Thymus (tissue), 11 donors: ENCODE results near the gene FMN2. TPM values are rescaled to one million over a fixed set of nuclear protein-coding genes. Genes with fewer than 3 reads are reported as not detected.

Source experiments
- DNase-seq, 9 donors: peaks; one replicate each; pipeline ENCODE4 v3.0.0-alpha.2; 2013; ENCODE audit warnings: low spot score in 9 of 9, low read depth in 6 of 9, missing footprints in 1 of 9
- H3K27ac ChIP-seq, 2 donors: one replicate each; pipeline ENCODE4 v1.5.1; 2013; ENCODE audit warnings: control low read depth in 1 of 2, low read depth in 1 of 2, low read length in 1 of 2, mild to moderate bottlenecking in 1 of 2, moderate library complexity in 1 of 2
- H3K27me3 ChIP-seq, 2 donors: one replicate each; pipeline ENCODE4 v1.5.1; 2013; ENCODE audit warnings: low read length in 1 of 2; ENCODE audit not compliant: control insufficient read depth in 2 of 2, insufficient read depth in 1 of 2
- H3K36me3 ChIP-seq, 2 donors: one replicate each; pipeline ENCODE4 v1.5.1; 2013; ENCODE audit warnings: low read length in 1 of 2, mild to moderate bottlenecking in 1 of 2, moderate library complexity in 1 of 2; ENCODE audit not compliant: control insufficient read depth in 2 of 2, insufficient read depth in 2 of 2
- H3K4me1 ChIP-seq, 2 donors: one replicate each; pipeline ENCODE4 v1.5.1; 2013; ENCODE audit warnings: low read length in 2 of 2; ENCODE audit not compliant: control insufficient read depth in 2 of 2, insufficient read depth in 2 of 2
- H3K4me3 ChIP-seq, 2 donors: one replicate each; pipeline ENCODE4 v1.5.1; 2013; ENCODE audit warnings: low read length in 2 of 2, control low read depth in 1 of 2, mild to moderate bottlenecking in 1 of 2
- H3K9me3 ChIP-seq, 2 donors: one replicate each; pipeline ENCODE4 v1.5.1; 2013; ENCODE audit warnings: low read length in 1 of 2, mild to moderate bottlenecking in 1 of 2; ENCODE audit not compliant: control insufficient read depth in 2 of 2, insufficient read depth in 1 of 2
- WGBS: extraction: QIAGEN DNeasy Blood & Tissue Kit; methylation state at CpG from one replicate; pipeline ENCODE4 v1.1.7; 2013; 5-methylcytosine and 5-hydroxymethylcytosine counted together
- polyA plus RNA-seq: library from polyadenylated mRNA; stranded (reverse); fragments of 200-250 nt; gene quantifications from one replicate; pipeline ENCODE4 v1.2.3, GENCODE V29; 2013
- total RNA-seq: library from RNA; stranded (reverse); fragments of 120-200 nt; gene quantifications from one replicate; pipeline ENCODE4 v1.2.4, GENCODE V29; 2013
- donor health status: healthy.

The FMN2 gene
- total and polyA plus RNA-seq, 2 donors = 0.14 to 0.24 TPM

- Histone ChIP-seq H3K36me3 (no peaks in the 10 kb centered on the region), H3K27me3 (no peaks in the 10 kb centered on the region), H3K9me3 (no peaks in the 10 kb centered on the region), H3K4me3 (no peak overlapping the region), H3K27ac (no peak overlapping the region), H3K4me1 (no peaks in the 10 kb centered on the region)
- DNase-seq = no peak
- WGBS = 90% methylated on average over 2 of the region's 2 CpGs
Measured at GRCh38 chr1:240387051-240387450, 295.4 kb downstream of the FMN2 start.

GRCh38 chr1:240391660-240392260 is 300.1 kb downstream of the FMN2 start:
- Histone ChIP-seq H3K4me1 (no peaks in the 10 kb centered on the region), H3K9me3 (no peaks in the 10 kb centered on the region), H3K4me3 (no peak overlapping the region), H3K27ac (no peak overlapping the region), H3K27me3 (no peaks in the 10 kb centered on the region), H3K36me3 (no peaks in the 10 kb centered on the region)
- DNase-seq = no peak
- 87% methylated on average over 2 of the region's 2 CpGs for WGBS

- H3K36me3 ChIP-seq = no peaks in the 10 kb centered on the region
- H3K27ac ChIP-seq = no peak overlapping the region
- H3K4me3 ChIP-seq = no peak overlapping the region
- no peak for DNase-seq
- no peaks in the 10 kb centered on the region for H3K9me3 ChIP-seq
- WGBS = 96% methylated on average over 4 of the region's 4 CpGs
- H3K27me3 ChIP-seq = no peaks in the 10 kb centered on the region
- H3K4me1 ChIP-seq = no peaks in the 10 kb centered on the region
Measured at GRCh38 chr1:240394353-240394752, 302.7 kb downstream of the FMN2 start.

GRCh38 chr1:240395336-240395735 is 303.7 kb downstream of the FMN2 start:
- Histone ChIP-seq H3K27me3 (no peaks in the 10 kb centered on the region), H3K4me1 (no peaks in the 10 kb centered on the region), H3K4me3 (no peak overlapping the region), H3K9me3 (no peaks in the 10 kb centered on the region), H3K36me3 (no peaks in the 10 kb centered on the region), H3K27ac (no peak overlapping the region)
- no peak for DNase-seq
- WGBS = 94% methylated on average over 1 of the region's 1 CpG

- DNase-seq = no peak
- H3K27me3 ChIP-seq = no peaks in the 10 kb centered on the region
- 74% methylated on average over 6 of the region's 6 CpGs for WGBS
- H3K4me3 ChIP-seq = no peak overlapping the region
- H3K36me3 ChIP-seq = no peaks in the 10 kb centered on the region
- no peak overlapping the region for H3K27ac ChIP-seq
- H3K4me1 ChIP-seq = no peaks in the 10 kb centered on the region
- H3K9me3 ChIP-seq = no peaks in the 10 kb centered on the region
Measured at GRCh38 chr1:240399381-240399780, 307.7 kb downstream of the FMN2 start.

- Histone ChIP-seq H3K4me3 (no peak overlapping the region), H3K36me3 (no peaks in the 10 kb centered on the region), H3K27me3 (no peaks in the 10 kb centered on the region), H3K4me1 (no peaks in the 10 kb centered on the region), H3K27ac (no peak overlapping the region), H3K9me3 (no peaks in the 10 kb centered on the region)
- DNase-seq = no peak
- 13% methylated on average over 4 of the region's 4 CpGs for WGBS
Measured at GRCh38 chr1:240401731-240402130, 310.0 kb downstream of the FMN2 start.

- no peaks in the 10 kb centered on the region for H3K4me1 ChIP-seq
- WGBS = 89% methylated on average over 4 of the region's 4 CpGs
- no peak overlapping the region for H3K27ac ChIP-seq
- H3K36me3 ChIP-seq = no peaks in the 10 kb centered on the region
- no peaks in the 10 kb centered on the region for H3K27me3 ChIP-seq
- H3K9me3 ChIP-seq = no peaks in the 10 kb centered on the region
- H3K4me3 ChIP-seq = no peak overlapping the region
- no peak for DNase-seq
Measured at GRCh38 chr1:240402326-240402725, 310.6 kb downstream of the FMN2 start.

- H3K27me3 ChIP-seq = no peaks in the 10 kb centered on the region
- 68% methylated on average over 4 of the region's 4 CpGs for WGBS
- no peak overlapping the region for H3K4me3 ChIP-seq
- no peak overlapping the region for H3K27ac ChIP-seq
- DNase-seq = no peak
- H3K4me1 ChIP-seq = no peaks in the 10 kb centered on the region
- H3K36me3 ChIP-seq = no peaks in the 10 kb centered on the region
- no peaks in the 10 kb centered on the region for H3K9me3 ChIP-seq
Measured at GRCh38 chr1:240404286-240404685, 312.6 kb downstream of the FMN2 start.

- no peak for DNase-seq
- Histone ChIP-seq H3K9me3 (no peaks in the 10 kb centered on the region), H3K4me3 (no peak overlapping the region), H3K4me1 (no peaks in the 10 kb centered on the region), H3K27ac (no peak overlapping the region), H3K27me3 (no peaks in the 10 kb centered on the region), H3K36me3 (no peaks in the 10 kb centered on the region)
- 93% methylated on average over 12 of the region's 12 CpGs for WGBS
Measured at GRCh38 chr1:240405751-240406150, 314.1 kb downstream of the FMN2 start.

- H3K4me3 ChIP-seq = no peak overlapping the region
- H3K4me1 ChIP-seq = no peaks in the 10 kb centered on the region
- H3K36me3 ChIP-seq = no peaks in the 10 kb centered on the region
- DNase-seq = no peak
- H3K27me3 ChIP-seq = no peaks in the 10 kb centered on the region
- no peak overlapping the region for H3K27ac ChIP-seq
- 92% methylated on average over 5 of the region's 5 CpGs for WGBS
- H3K9me3 ChIP-seq = no peaks in the 10 kb centered on the region
Measured at GRCh38 chr1:240407407-240407806, 315.7 kb downstream of the FMN2 start.
